Measurements from ENCODE around the gene PRMT5. TPM values are rescaled to one million over a fixed set of nuclear protein-coding genes. Genes with fewer than 3 reads are reported as not detected.

Gene PRMT5
- 65.6 TPM for total RNA-seq

- H3K27ac ChIP-seq = peak within 1 kb of the TSS; percentile 91
- intact Hi-C loops (cut with DNase I) = no loop called here
- H3K4me1 ChIP-seq = peaks cover 30% of the 10 kb centered on the region
- peaks cover 0 to 16% of the 10 kb centered on the region in 2 donors for H3K36me3 ChIP-seq
- no peaks in the 10 kb centered on the region for H3K9me3 ChIP-seq
- peak; percentile 99 to 100 for DNase-seq (ENCODE audit: extremely low spot score in 2 of 2)
- H3K4me3 ChIP-seq = peak within 1 kb of the TSS; percentile 49 to 92
- no peaks in the 10 kb centered on the region for H3K27me3 ChIP-seq
- TF ChIP-seq POLR2A (IDR thresholded peaks at IDR 0.05) = peak in 1 of 2 donors; percentile 73
- TF ChIP-seq, protein P1, sequence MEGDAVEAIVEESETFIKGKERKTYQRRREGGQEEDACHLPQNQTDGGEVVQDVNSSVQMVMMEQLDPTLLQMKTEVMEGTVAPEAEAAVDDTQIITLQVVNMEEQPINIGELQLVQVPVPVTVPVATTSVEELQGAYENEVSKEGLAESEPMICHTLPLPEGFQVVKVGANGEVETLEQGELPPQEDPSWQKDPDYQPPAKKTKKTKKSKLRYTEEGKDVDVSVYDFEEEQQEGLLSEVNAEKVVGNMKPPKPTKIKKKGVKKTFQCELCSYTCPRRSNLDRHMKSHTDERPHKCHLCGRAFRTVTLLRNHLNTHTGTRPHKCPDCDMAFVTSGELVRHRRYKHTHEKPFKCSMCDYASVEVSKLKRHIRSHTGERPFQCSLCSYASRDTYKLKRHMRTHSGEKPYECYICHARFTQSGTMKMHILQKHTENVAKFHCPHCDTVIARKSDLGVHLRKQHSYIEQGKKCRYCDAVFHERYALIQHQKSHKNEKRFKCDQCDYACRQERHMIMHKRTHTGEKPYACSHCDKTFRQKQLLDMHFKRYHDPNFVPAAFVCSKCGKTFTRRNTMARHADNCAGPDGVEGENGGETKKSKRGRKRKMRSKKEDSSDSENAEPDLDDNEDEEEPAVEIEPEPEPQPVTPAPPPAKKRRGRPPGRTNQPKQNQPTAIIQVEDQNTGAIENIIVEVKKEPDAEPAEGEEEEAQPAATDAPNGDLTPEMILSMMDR (IDR thresholded peaks at IDR 0.05) = peak in 1 of 3 experiments; percentile 10
- peak; percentile 92 to 99 for TF ChIP-seq POLR2AphosphoS5 (IDR thresholded peaks at IDR 0.05; ENCODE audit: insufficient read depth in 1 of 2, low read depth in 1 of 2)
Observed at GRCh38 chr14:22929104-22929960, at the start of gene PRMT5. Gene PRMT5 (minus strand): TSS chr14:22929376. CDS start chr14:22929361, 15 bp downstream.

GRCh38 chr14:22978487-22978837 is 49.3 kb upstream of the PRMT5 start:
- no peaks in the 10 kb centered on the region for H3K27me3 ChIP-seq
- peaks cover 52% of the 10 kb centered on the region for H3K4me1 ChIP-seq
- H3K9me3 ChIP-seq = no peaks in the 10 kb centered on the region
- intact Hi-C loops (cut with DNase I) = loop anchor here (5.0 kb wide), 1 partner anchor 1919 kb away; no protein-coding TSS in a partner anchor
- TF ChIP-seq, protein P1 (IDR thresholded peaks at IDR 0.05) = no peak
- TF ChIP-seq POLR2AphosphoS5 (IDR thresholded peaks at IDR 0.05; ENCODE audit: insufficient read depth in 1 of 2, low read depth in 1 of 2) (no peak), POLR2A (IDR thresholded peaks at IDR 0.05) (no peak)
- H3K36me3 ChIP-seq = peaks cover 0 to 20% of the 10 kb centered on the region in 2 donors
- no peak for DNase-seq (ENCODE audit: extremely low spot score in 2 of 2)
- H3K4me3 ChIP-seq = peak overlapping the region in 1 of 2 donors; percentile 64
- peak overlapping the region; percentile 89 for H3K27ac ChIP-seq

- no peak for DNase-seq (ENCODE audit: extremely low spot score in 2 of 2)
- Histone ChIP-seq H3K4me1 (peaks cover 52% of the 10 kb centered on the region), H3K36me3 (peaks cover 0 to 20% of the 10 kb centered on the region in 2 donors), H3K27ac (peak overlapping the region; percentile 89), H3K4me3 (peak overlapping the region in 1 of 2 donors; percentile 5), H3K27me3 (no peaks in the 10 kb centered on the region), H3K9me3 (no peaks in the 10 kb centered on the region)
- intact Hi-C loops (cut with DNase I) = loop anchor here (5.0 kb wide), 1 partner anchor 1919 kb away; no protein-coding TSS in a partner anchor
- TF ChIP-seq, protein P1 (IDR thresholded peaks at IDR 0.05) = no peak
- no peak for TF ChIP-seq POLR2AphosphoS5 (IDR thresholded peaks at IDR 0.05; ENCODE audit: insufficient read depth in 1 of 2, low read depth in 1 of 2)
- TF ChIP-seq POLR2A (IDR thresholded peaks at IDR 0.05) = no peak
Observed at GRCh38 chr14:22977684-22978486, 48.7 kb upstream of the PRMT5 start.

- intact Hi-C loops (cut with DNase I) = loop anchor here (5.0 kb wide), 1 partner anchor 1920 kb away; no protein-coding TSS in a partner anchor
- DNase-seq (ENCODE audit: extremely low spot score in 2 of 2) = no peak
- H3K36me3 ChIP-seq = peaks cover 0 to 23% of the 10 kb centered on the region in 2 donors
- H3K4me1 ChIP-seq = peaks cover 52% of the 10 kb centered on the region
- TF ChIP-seq POLR2AphosphoS5 (IDR thresholded peaks at IDR 0.05; ENCODE audit: insufficient read depth in 1 of 2, low read depth in 1 of 2) (no peak), POLR2A (IDR thresholded peaks at IDR 0.05) (no peak)
- TF ChIP-seq, protein P1 (IDR thresholded peaks at IDR 0.05) = no peak
- no peaks in the 10 kb centered on the region for H3K9me3 ChIP-seq
- no peak overlapping the region for H3K4me3 ChIP-seq
- H3K27ac ChIP-seq = peak overlapping the region; percentile 89
- no peaks in the 10 kb centered on the region for H3K27me3 ChIP-seq
Observed at GRCh38 chr14:22977434-22977683, 48.2 kb upstream of the PRMT5 start.
